Dedifferentiated amniotic fluid mesenchymal stem cell (primary cell): ENCODE results near the gene SLC22A23.

Experiments used
- DNase-seq: peaks from one replicate; pipeline ENCODE4 v3.0.0-alpha.2; 2016; ENCODE audit errors: extremely low spot score

The SLC22A23 gene

GRCh38 chr6:3335169-3335568 is 121.7 kb downstream of the SLC22A23 start:
- DNase-seq: no peak

DNA sequence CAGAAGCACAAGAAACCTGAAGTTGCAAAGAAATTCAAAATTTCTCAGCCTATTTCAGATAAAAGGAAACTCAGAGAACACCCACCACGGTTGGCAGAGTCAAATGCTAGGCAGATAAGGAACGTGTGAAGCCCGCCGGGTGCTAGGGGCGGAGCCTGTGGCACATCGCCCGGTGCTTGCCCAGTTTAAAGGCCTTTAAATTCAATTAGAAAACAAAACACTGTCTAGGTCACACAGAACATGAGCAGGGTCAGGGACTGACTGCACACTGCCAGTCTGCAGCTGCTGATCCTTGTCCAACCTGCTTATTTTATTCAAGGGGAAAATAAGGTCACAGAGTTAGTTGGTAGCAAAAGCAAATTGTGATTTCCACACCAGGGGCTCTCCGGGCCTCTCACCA is 122.3 kb downstream of the SLC22A23 start:
- DNase-seq: no peak

GRCh38 chr6:3333263-3333662 is 123.6 kb downstream of the SLC22A23 start:
- no peak for DNase-seq

DNA sequence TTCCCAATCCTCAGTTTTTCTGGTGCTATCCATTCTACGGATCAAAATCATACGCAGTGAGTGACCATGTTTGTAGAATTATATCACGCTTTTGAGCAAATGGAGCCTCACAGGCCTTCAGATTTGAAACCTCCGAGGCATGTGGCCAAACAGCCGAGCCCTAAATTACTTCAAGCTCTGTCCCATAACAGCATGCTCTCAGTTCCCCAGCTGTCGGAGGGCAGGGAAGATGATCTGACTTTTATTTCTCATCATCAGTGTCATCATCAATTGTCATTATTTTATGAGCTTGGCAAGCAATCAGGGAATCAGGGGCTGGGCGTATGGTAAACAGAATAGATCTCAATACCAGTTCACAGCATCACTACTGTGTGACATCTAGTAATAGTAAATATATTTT is 124.9 kb downstream of the SLC22A23 start:
- no peak for DNase-seq

DNA sequence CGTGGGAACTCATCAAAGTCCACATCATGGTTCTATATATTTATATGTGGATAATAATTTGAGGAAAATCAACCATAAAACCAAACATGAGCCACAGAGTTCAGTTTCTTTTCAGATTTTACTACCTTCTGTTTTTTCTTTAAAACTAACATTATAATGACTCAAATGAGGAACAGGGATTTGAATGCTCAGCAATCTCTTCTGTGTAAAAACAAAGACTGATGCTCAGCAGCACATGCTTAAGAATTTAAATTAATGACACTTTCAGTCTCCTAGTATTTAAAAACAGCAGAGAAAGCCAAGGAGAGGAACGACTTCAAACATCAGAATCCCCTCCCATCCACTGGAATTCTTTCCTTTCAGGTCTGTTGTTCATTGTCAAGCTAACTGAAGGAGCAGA is 125.4 kb downstream of the SLC22A23 start:
- DNase-seq: no peak

- no peak for DNase-seq
Observed at GRCh38 chr6:3330199-3330598, 126.7 kb downstream of the SLC22A23 start.

DNA sequence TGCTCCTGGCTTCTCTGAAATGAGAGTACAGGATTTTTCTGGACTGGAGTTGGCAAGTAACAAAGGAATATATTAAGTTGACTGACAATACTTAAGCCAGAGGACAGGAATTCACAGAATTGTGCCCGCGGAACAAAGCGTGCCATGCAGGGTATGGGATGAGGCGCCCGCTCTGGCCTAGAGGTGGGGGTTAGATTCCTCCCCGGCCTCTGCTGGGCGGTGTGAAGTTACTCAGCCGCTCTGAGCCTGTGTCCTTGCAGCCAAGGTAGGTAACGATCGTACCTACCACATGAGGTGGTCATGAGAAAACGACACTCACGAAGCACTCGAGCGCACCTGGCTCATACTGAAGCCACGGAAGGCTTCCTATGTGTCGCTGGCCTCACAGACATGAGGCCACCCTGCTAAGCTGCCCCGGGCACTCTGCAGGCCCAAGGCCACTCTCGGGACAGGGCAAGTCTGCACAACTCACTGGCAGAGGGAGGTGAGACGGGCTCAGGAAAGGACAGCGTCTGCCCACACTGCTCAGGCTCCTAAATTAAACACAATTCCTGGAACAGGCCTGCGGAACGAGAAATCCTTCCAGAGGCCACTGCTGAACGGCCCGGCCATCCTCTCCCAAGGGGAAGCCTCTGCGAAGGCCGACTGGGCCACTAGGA is 127.3 kb downstream of the SLC22A23 start:
- DNase-seq: no peak

DNA sequence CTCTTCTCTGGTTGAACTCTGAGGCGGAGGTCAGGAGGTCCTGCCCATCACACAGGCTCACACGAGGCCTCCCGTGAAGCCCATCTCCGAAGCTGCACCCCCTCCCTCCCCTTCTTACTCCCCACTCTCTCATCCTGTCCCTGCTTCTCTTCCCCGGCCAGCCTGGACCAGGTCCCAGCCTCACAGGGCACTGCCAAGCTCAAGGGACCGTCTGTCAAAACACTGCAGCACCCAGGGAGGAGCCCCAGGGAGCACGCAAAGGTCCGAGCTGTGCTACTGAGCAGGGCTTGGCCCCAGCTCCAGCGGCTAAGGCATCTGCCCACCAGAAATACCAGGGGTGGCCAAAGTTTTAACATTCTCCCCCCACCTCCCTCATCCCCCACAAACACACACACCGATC is 128.1 kb downstream of the SLC22A23 start:
- DNase-seq: no peak

- DNase-seq: no peak
Observed at GRCh38 chr6:3328145-3328544, 128.7 kb downstream of the SLC22A23 start.

DNA sequence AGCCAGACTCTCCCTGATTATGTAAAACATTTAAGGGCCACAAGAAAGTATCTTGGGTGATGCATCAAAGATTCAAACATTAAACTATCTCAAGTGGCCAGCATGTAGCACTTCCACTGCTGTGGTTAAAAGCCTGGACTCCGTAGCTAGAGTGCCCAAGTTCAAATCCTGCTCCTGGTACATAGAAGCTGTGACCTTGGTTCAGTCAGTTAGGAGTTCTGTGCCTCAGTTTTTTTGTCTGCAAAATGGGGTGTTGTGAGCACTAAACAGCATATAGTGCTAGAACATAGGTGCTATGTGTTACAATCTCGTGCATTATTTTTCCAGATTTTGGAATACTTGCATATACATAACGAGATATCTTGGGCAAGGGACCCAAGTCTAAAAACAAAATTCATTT is 129.4 kb downstream of the SLC22A23 start:
- no peak for DNase-seq

DNA sequence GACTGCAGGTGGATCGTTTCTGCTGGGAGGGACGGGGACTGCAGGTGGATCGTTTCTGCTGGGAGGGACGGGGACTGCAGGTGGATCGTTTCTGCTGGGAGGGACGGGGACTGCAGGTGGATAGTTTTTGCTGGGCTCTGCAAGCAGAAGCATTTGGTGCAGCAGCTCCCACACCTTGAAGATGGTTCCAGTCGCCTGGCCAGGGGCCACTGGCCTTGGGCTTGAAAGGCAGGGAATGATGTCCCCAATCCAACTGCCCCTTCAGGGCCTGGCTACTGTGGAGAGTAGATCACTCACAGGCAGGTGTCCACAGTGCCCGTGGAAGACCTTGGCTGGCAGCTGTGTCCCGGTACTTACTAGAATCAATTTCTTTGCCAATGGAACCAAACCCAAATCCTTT is 129.9 kb downstream of the SLC22A23 start:
- no peak for DNase-seq

- no peak for DNase-seq
Observed at GRCh38 chr6:3326184-3326971, 130.5 kb downstream of the SLC22A23 start.

DNA sequence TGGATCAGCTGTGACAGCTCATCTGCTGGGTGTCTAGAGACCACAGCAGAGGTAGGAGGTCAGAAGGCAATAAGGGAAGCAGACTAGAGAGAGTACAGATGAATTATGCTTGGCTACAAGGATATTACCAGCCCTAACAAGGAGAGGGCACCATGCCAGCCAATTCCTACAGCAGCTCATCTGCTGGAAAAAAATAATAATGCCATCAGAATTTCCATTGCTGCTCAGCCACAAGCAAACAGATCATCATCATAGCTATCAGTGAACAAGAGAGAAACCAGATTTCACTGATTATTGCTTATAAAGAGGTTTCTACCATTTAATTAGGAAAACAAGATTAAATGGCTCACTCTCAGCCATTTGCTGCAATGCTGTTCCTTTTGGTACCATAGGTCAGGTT is 131.6 kb downstream of the SLC22A23 start:
- peak; percentile 40 for DNase-seq

GRCh38 chr6:3324262-3324942 is 132.4 kb downstream of the SLC22A23 start:
- peak; percentile 44 for DNase-seq

GRCh38 chr6:3323696-3324261 is 133.1 kb downstream of the SLC22A23 start:
- DNase-seq: no peak

- DNase-seq: no peak
Observed at GRCh38 chr6:3323148-3323547, 133.7 kb downstream of the SLC22A23 start.

GRCh38 chr6:3322366-3322890 is 134.4 kb downstream of the SLC22A23 start:
- no peak for DNase-seq

DNA sequence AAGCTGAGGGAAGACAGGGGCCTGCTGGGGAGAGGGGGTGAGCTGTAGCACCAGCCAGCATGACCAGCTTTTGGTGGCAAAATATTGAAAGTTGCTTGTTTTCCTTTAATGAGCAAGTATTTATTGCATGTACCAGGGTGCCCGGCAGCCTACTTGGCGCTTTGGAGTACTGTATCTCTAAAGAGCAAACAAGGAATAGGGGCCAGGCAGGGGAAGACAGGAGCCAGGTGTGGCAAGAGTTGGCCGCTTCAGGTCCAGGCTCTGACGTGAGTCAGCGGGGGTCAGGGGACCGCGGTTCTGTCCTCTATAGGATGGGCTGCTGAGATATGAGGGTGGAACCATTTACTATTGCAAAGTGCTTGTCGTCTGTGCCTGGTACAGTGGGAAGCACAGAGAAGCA is 135.0 kb downstream of the SLC22A23 start:
- DNase-seq: no peak

GRCh38 chr6:3321042-3321441 is 135.8 kb downstream of the SLC22A23 start:
- no peak for DNase-seq

- no peak for DNase-seq
Observed at GRCh38 chr6:3320238-3320811, 136.5 kb downstream of the SLC22A23 start.

- DNase-seq: no peak
Observed at GRCh38 chr6:3319610-3320200, 137.1 kb downstream of the SLC22A23 start.
